ENCODE measurements around the gene NRN1.
"Not testable (repeated sequence)": the region's sequence is repeated elsewhere in the genome, so short reads cannot be mapped to it uniquely, and the experiment has no call there.

Gene NRN1

GRCh38 chr6:6033858-6034257 is 27.1 kb upstream of the NRN1 start:
- DNase-seq (ENCODE audit: extremely low read depth, insufficient read length) = no peak
- no peak for TF ChIP-seq CTCF (IDR thresholded peaks at IDR 0.05; ENCODE audit: insufficient read depth, low read length, poor library complexity, severe bottlenecking)
- no peaks in the 10 kb centered on the region for H3K27me3 ChIP-seq (replicated peaks; ENCODE audit: control insufficient read depth, insufficient read depth, low read length)
- no peaks in the 10 kb centered on the region for H3K36me3 ChIP-seq (ENCODE audit: control insufficient read depth, insufficient read depth, low read length)
- no peak overlapping the region for H3K4me3 ChIP-seq (replicated peaks; ENCODE audit: low read depth, low read length)

- no peaks in the 10 kb centered on the region for H3K36me3 ChIP-seq (ENCODE audit: control insufficient read depth, insufficient read depth, low read length)
- H3K4me3 ChIP-seq (replicated peaks; ENCODE audit: low read depth, low read length) = no peak overlapping the region
- DNase-seq (ENCODE audit: extremely low read depth, insufficient read length) = no peak
- TF ChIP-seq CTCF (IDR thresholded peaks at IDR 0.05; ENCODE audit: insufficient read depth, low read length, poor library complexity, severe bottlenecking) = no peak
- H3K27me3 ChIP-seq (replicated peaks; ENCODE audit: control insufficient read depth, insufficient read depth, low read length) = peaks cover 1% of the 10 kb centered on the region
Observed at GRCh38 chr6:6026513-6027205, 19.9 kb upstream of the NRN1 start.

GRCh38 chr6:6025736-6026135 is 19.0 kb upstream of the NRN1 start:
- H3K27me3 ChIP-seq (replicated peaks; ENCODE audit: control insufficient read depth, insufficient read depth, low read length) = peaks cover 1% of the 10 kb centered on the region
- no peak for DNase-seq (ENCODE audit: extremely low read depth, insufficient read length)
- H3K4me3 ChIP-seq (replicated peaks; ENCODE audit: low read depth, low read length) = no peak overlapping the region
- TF ChIP-seq CTCF (IDR thresholded peaks at IDR 0.05; ENCODE audit: insufficient read depth, low read length, poor library complexity, severe bottlenecking) = no peak
- H3K36me3 ChIP-seq (ENCODE audit: control insufficient read depth, insufficient read depth, low read length) = no peaks in the 10 kb centered on the region

- Histone ChIP-seq H3K36me3 (ENCODE audit: control insufficient read depth, insufficient read depth, low read length) (no peaks in the 10 kb centered on the region), H3K27me3 (replicated peaks; ENCODE audit: control insufficient read depth, insufficient read depth, low read length) (peaks cover 1% of the 10 kb centered on the region), H3K4me3 (replicated peaks; ENCODE audit: low read depth, low read length) (no peak overlapping the region)
- TF ChIP-seq CTCF (IDR thresholded peaks at IDR 0.05; ENCODE audit: insufficient read depth, low read length, poor library complexity, severe bottlenecking) = no peak
- DNase-seq (ENCODE audit: extremely low read depth, insufficient read length) = no peak
Observed at GRCh38 chr6:6024220-6024619, 17.5 kb upstream of the NRN1 start.

- not testable (repeated sequence) for H3K36me3 ChIP-seq (ENCODE audit: control insufficient read depth, insufficient read depth, low read length); H3K4me3 ChIP-seq (replicated peaks; ENCODE audit: low read depth, low read length); DNase-seq (ENCODE audit: extremely low read depth, insufficient read length); H3K27me3 ChIP-seq (replicated peaks; ENCODE audit: control insufficient read depth, insufficient read depth, low read length)
Observed at GRCh38 chr6:6022841-6023240, 16.1 kb upstream of the NRN1 start.

- H3K4me3 ChIP-seq (replicated peaks; ENCODE audit: low read depth, low read length) = peak overlapping the region; percentile 63
- TF ChIP-seq CTCF (IDR thresholded peaks at IDR 0.05; ENCODE audit: insufficient read depth, low read length, poor library complexity, severe bottlenecking) = no peak
- no peaks in the 10 kb centered on the region for H3K27me3 ChIP-seq (replicated peaks; ENCODE audit: control insufficient read depth, insufficient read depth, low read length)
- no peaks in the 10 kb centered on the region for H3K36me3 ChIP-seq (ENCODE audit: control insufficient read depth, insufficient read depth, low read length)
- peak; percentile 81 for DNase-seq (ENCODE audit: extremely low read depth, insufficient read length)
Observed at GRCh38 chr6:6008648-6009421, 2.1 kb upstream of the NRN1 start.

Data from GM06990 (cell line).